Transverse colon (tissue), 4 donors: ENCODE measurements around the gene ELK3. TPM values are rescaled to one million over a fixed set of nuclear protein-coding genes. Genes with fewer than 3 reads are reported as not detected.

Experiments used
- DNase-seq: peaks from one replicate; pipeline ENCODE4 v3.0.0-alpha.2; 2019
- H3K27ac ChIP-seq, 4 donors: fragments of 200-600 bp; sonication (generic); 2 replicates each; pipeline ENCODE4 v1.5.1; 2016 to 2018; ENCODE audit warnings: inconsistent platforms in 4 of 4
- H3K27me3 ChIP-seq: fragments of 200-600 bp; sonication (generic); 2 replicates; pipeline ENCODE4 v1.5.1; 2017; ENCODE audit warnings: inconsistent platforms
- H3K36me3 ChIP-seq, 4 donors: fragments of 200-600 bp; sonication (generic); 2 replicates each; pipeline ENCODE4 v1.5.1; 2017 to 2019; ENCODE audit warnings: inconsistent platforms in 4 of 4
- H3K4me1 ChIP-seq, 4 donors: fragments of 200-600 bp; sonication (generic); 2 replicates each; pipeline ENCODE4 v1.5.1; 2017 to 2020; ENCODE audit warnings: inconsistent platforms in 4 of 4
- H3K4me3 ChIP-seq, 4 donors: fragments of 200-600 bp; sonication (generic); 1 replicate in 1 of 4; 2 replicates in 3 of 4; pipeline versions ENCODE4 v1.5.1 to v1.6.1; 2017 to 2019; ENCODE audit warnings: inconsistent platforms in 4 of 4
- H3K9me3 ChIP-seq, 2 donors: fragments of 200-600 bp; sonication (generic); 2 replicates each; pipeline ENCODE4 v1.5.1; 2017 to 2019; ENCODE audit warnings: inconsistent platforms in 2 of 2
- CTCF ChIP-seq, 5 experiments: fragments of 200-600 bp in 3 of 5; fragments of 450-650 bp in 2 of 5; sonication (generic) in 3 of 5; IDR thresholded peaks; 1 replicate in 2 of 5; 2 replicates in 3 of 5; pipeline ENCODE4 v1.5.1; 2016 to 2017; ENCODE audit warnings: antibody characterized with exemption in 5 of 5, inconsistent platforms in 3 of 5, mild to moderate bottlenecking in 2 of 5, moderate library complexity in 1 of 5
- EP300 ChIP-seq: sonication (generic); formaldehyde crosslinking; IDR thresholded peaks from one replicate; pipeline ENCODE4 v1.6.1; 2017; ENCODE audit warnings: antibody characterized with exemption, low read depth
- POLR2A ChIP-seq: fragments of 450-650 bp; IDR thresholded peaks from one replicate; pipeline ENCODE4 v1.6.1; 2016; ENCODE audit warnings: antibody characterized with exemption, mild to moderate bottlenecking, moderate library complexity
- POLR2AphosphoS5 ChIP-seq, 3 donors: sonication (generic); formaldehyde crosslinking; IDR thresholded peaks; one replicate each; pipeline ENCODE4 v1.6.1; 2016; ENCODE audit warnings: antibody characterized with exemption in 3 of 3
- WGBS, 2 donors: methylation state at CpG; one replicate each; pipeline ENCODE4 v1.1.5; 2018; ENCODE audit warnings: low coverage in 1 of 2; 5-methylcytosine and 5-hydroxymethylcytosine counted together
- in situ Hi-C, 4 donors: fragments of 200-750 bp; cut with MboI; loops; one replicate each; pipeline versions ENCODE4 v1.15.0 to v1.15.1; 2017; ENCODE audit warnings: low sequenced_read_pairs in 3 of 4, low pct_ligation_motif_present in 1 of 4, low pct_unique_long_range_greater_than_20kb in 1 of 4
- intact Hi-C: fragments of 100-400 bp; cut with DNase I; formaldehyde crosslinking; loops from one replicate; pipeline ENCODE4 v1.15.1; 2023; ENCODE audit warnings: low total_unique reads
- total RNA-seq, 4 donors: library from RNA; depleted of rRNA; stranded (reverse); fragments of >200 nt; gene quantifications; one replicate each; pipeline ENCODE4 v1.1.0, GENCODE V29; 2016

ELK3 gene
- total RNA-seq, 4 donors from 2014 or later = 2.2 to 11.3 (median 5.3) TPM

- no peak for TF ChIP-seq POLR2AphosphoS5 (IDR thresholded peaks at IDR 0.05)
- no peak for TF ChIP-seq CTCF (IDR thresholded peaks at IDR 0.05)
- TF ChIP-seq EP300 = no peak
- TF ChIP-seq POLR2A = no peak
- no peaks in the 10 kb centered on the region for H3K27me3 ChIP-seq
- H3K27ac ChIP-seq = no peak overlapping the region
- no peak overlapping the region for H3K4me3 ChIP-seq
- H3K9me3 ChIP-seq = no peaks in the 10 kb centered on the region
- intact Hi-C loops (no loop called here), in situ Hi-C loops (no loop called here)
- DNase-seq = no peak
- peaks cover 0 to 12% (median 5%) of the 10 kb centered on the region in 4 donors for H3K36me3 ChIP-seq
- H3K4me1 ChIP-seq = peaks cover 0 to 12% (median 0%) of the 10 kb centered on the region in 4 donors
- 73 to 76% methylated on average over 2 of the region's 2 CpGs for whole genome bisulfite sequencing, 2 donors
These were observed 108.6 kb downstream of the ELK3 start for GRCh38 chr12:96302687-96303310.

- DNase-seq = no peak
- TF ChIP-seq EP300 (no peak), CTCF (IDR thresholded peaks at IDR 0.05) (no peak), POLR2A (no peak), POLR2AphosphoS5 (IDR thresholded peaks at IDR 0.05) (no peak)
- peaks cover 0 to 12% (median 5%) of the 10 kb centered on the region in 4 donors for H3K36me3 ChIP-seq
- intact Hi-C loops = no loop called here
- H3K4me1 ChIP-seq = peaks cover 0 to 12% (median 0%) of the 10 kb centered on the region in 4 donors
- no peak overlapping the region for H3K27ac ChIP-seq
- no peaks in the 10 kb centered on the region for H3K27me3 ChIP-seq
- in situ Hi-C loops = no loop called here
- H3K4me3 ChIP-seq = no peak overlapping the region
- no peaks in the 10 kb centered on the region for H3K9me3 ChIP-seq
These were observed 109.5 kb downstream of the ELK3 start for GRCh38 chr12:96303653-96304052.

- H3K4me1 ChIP-seq = peaks cover 0 to 12% (median 0%) of the 10 kb centered on the region in 4 donors
- TF ChIP-seq CTCF (IDR thresholded peaks at IDR 0.05) (no peak), POLR2AphosphoS5 (IDR thresholded peaks at IDR 0.05) (no peak)
- H3K4me3 ChIP-seq = no peak overlapping the region
- no peak overlapping the region for H3K27ac ChIP-seq
- H3K36me3 ChIP-seq = peaks cover 0 to 4% (median 0%) of the 10 kb centered on the region in 4 donors
- no peaks in the 10 kb centered on the region for H3K9me3 ChIP-seq
- in situ Hi-C loops (no loop called here), intact Hi-C loops (no loop called here)
- DNase-seq = no peak
- WGBS, 2 donors = 95% methylated on average over 3 of the region's 3 CpGs
- no peaks in the 10 kb centered on the region for H3K27me3 ChIP-seq
These were observed 111.5 kb downstream of the ELK3 start for GRCh38 chr12:96305665-96306064.

GRCh38 chr12:96308881-96309280, 114.7 kb downstream of the ELK3 start:
- Histone ChIP-seq H3K36me3 (peaks cover 0 to 6% (median 0%) of the 10 kb centered on the region in 4 donors), H3K4me1 (peaks cover 0 to under 1% (median 0%) of the 10 kb centered on the region in 4 donors), H3K4me3 (no peak overlapping the region), H3K9me3 (no peaks in the 10 kb centered on the region), H3K27ac (peak overlapping the region in 2 of 4 donors; percentile 15 to 38), H3K27me3 (no peaks in the 10 kb centered on the region)
- WGBS, 2 donors = 57 to 64% methylated on average over 1 of the region's 1 CpG
- intact Hi-C loops = no loop called here
- DNase-seq = no peak
- TF ChIP-seq POLR2AphosphoS5 (IDR thresholded peaks at IDR 0.05) (peak in 1 of 3 donors; percentile 31), EP300 (no peak)
- in situ Hi-C loops = no loop called here

- no peaks in the 10 kb centered on the region for H3K27me3 ChIP-seq
- no peak for DNase-seq
- in situ Hi-C loops = no loop called here
- no peak overlapping the region for H3K27ac ChIP-seq
- WGBS, 2 donors = 84 to 94% methylated on average over 3 of the region's 3 CpGs
- H3K9me3 ChIP-seq = no peaks in the 10 kb centered on the region
- peaks cover 0 to 6% (median 0%) of the 10 kb centered on the region in 4 donors for H3K36me3 ChIP-seq
- intact Hi-C loops = no loop called here
- no peak overlapping the region for H3K4me3 ChIP-seq
- peaks cover 0 to under 1% (median 0%) of the 10 kb centered on the region in 4 donors for H3K4me1 ChIP-seq
- TF ChIP-seq CTCF (IDR thresholded peaks at IDR 0.05) = no peak
- TF ChIP-seq EP300 = no peak
- no peak for TF ChIP-seq POLR2AphosphoS5 (IDR thresholded peaks at IDR 0.05)
These were observed 115.9 kb downstream of the ELK3 start for GRCh38 chr12:96310067-96310466.
